ENCODE results near the gene ZMAT5. TPM values are rescaled to one million over a fixed set of nuclear protein-coding genes. Genes with fewer than 3 reads are reported as not detected.
A peak's percentile ranks its signal among the peaks of the same experiment; 100 is the strongest.

Gene ZMAT5
- total and polyA plus RNA-seq, 9 of the 15 experiments (the other 6 are each of a cell fraction or from before 2014, with no cell fraction given), result 2.0 to 25.2 (median 11.9) TPM

GRCh38 chr22:29780748-29781676, 14.2 kb upstream of the ZMAT5 start (continued):
- TF ChIP-seq MAFF (IDR thresholded peaks at IDR 0.05; ENCODE audit: low read length) (peak; percentile 46; the same call in 1 of the 2 replicates), POLR3G (IDR thresholded peaks at IDR 0.05; ENCODE audit: extremely low read depth, insufficient read length, insufficient replicate concordance) (no peak), ARID1B (IDR thresholded peaks at IDR 0.05) (peak; percentile 98), EHMT2 (IDR thresholded peaks at IDR 0.05) (peak; percentile 92), RAD21 (CRISPR knock-in tag; conservative IDR thresholded peaks at IDR 0.05 in 1 of 2, IDR thresholded peaks at IDR 0.05 in 1 of 2) (peak in 1 of 2 experiments; percentile 26; a peak in 2 of 4 replicates), SMAD4 (CRISPR knock-in tag; conservative IDR thresholded peaks at IDR 0.05) (peak; percentile 88), FOSL1 (tag; conservative IDR thresholded peaks at IDR 0.05) (peak; percentile 88), ESRRB (CRISPR knock-in tag; IDR thresholded peaks at IDR 0.05; ENCODE audit: borderline replicate concordance) (no peak), KDM5B (IDR thresholded peaks at IDR 0.05; ENCODE audit: insufficient replicate concordance, low read depth, low read length) (no peak), TOE1 (IDR thresholded peaks at IDR 0.05; ENCODE audit: borderline replicate concordance) (0 out of 2 replicates have a peak, but pooled peaks have one; percentile 35), TOE1 (CRISPR knock-in tag; IDR thresholded peaks at IDR 0.05; ENCODE audit: borderline replicate concordance, low read depth) (no peak), HNRNPH1 (optimal IDR thresholded peaks at IDR 0.05; ENCODE audit: low read depth, low read length) (no peak), DMBX1 (CRISPR knock-in tag; IDR thresholded peaks at IDR 0.05; ENCODE audit: borderline replicate concordance) (peak; percentile 70), CBFA2T3 (IDR thresholded peaks at IDR 0.05) (peak; percentile 98), ZBTB5 (IDR thresholded peaks at IDR 0.05) (peak; percentile 39; the same call in 1 of the 2 replicates)
- TF ChIP-seq, protein P1, sequence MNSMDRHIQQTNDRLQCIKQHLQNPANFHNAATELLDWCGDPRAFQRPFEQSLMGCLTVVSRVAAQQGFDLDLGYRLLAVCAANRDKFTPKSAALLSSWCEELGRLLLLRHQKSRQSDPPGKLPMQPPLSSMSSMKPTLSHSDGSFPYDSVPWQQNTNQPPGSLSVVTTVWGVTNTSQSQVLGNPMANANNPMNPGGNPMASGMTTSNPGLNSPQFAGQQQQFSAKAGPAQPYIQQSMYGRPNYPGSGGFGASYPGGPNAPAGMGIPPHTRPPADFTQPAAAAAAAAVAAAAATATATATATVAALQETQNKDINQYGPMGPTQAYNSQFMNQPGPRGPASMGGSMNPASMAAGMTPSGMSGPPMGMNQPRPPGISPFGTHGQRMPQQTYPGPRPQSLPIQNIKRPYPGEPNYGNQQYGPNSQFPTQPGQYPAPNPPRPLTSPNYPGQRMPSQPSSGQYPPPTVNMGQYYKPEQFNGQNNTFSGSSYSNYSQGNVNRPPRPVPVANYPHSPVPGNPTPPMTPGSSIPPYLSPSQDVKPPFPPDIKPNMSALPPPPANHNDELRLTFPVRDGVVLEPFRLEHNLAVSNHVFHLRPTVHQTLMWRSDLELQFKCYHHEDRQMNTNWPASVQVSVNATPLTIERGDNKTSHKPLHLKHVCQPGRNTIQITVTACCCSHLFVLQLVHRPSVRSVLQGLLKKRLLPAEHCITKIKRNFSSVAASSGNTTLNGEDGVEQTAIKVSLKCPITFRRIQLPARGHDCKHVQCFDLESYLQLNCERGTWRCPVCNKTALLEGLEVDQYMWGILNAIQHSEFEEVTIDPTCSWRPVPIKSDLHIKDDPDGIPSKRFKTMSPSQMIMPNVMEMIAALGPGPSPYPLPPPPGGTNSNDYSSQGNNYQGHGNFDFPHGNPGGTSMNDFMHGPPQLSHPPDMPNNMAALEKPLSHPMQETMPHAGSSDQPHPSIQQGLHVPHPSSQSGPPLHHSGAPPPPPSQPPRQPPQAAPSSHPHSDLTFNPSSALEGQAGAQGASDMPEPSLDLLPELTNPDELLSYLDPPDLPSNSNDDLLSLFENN (IDR thresholded peaks at IDR 0.05; ENCODE audit: low read depth in 2 of 2, low read length in 2 of 2), result peak in 1 of 2 experiments; percentile 90; a peak in 2 of 4 replicates
- TF ChIP-seq, protein P2, sequence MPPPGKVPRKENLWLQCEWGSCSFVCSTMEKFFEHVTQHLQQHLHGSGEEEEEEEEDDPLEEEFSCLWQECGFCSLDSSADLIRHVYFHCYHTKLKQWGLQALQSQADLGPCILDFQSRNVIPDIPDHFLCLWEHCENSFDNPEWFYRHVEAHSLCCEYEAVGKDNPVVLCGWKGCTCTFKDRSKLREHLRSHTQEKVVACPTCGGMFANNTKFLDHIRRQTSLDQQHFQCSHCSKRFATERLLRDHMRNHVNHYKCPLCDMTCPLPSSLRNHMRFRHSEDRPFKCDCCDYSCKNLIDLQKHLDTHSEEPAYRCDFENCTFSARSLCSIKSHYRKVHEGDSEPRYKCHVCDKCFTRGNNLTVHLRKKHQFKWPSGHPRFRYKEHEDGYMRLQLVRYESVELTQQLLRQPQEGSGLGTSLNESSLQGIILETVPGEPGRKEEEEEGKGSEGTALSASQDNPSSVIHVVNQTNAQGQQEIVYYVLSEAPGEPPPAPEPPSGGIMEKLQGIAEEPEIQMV (tag; conservative IDR thresholded peaks at IDR 0.05; ENCODE audit: low read depth), result no peak
